Stimulated activated effector memory CD8-positive, alpha-beta T cell treated with anti-CD3 and anti-CD28 coated beads, Interleukin-12 subunit alpha, Interleukin-12 subunit beta, amount 100 ng/mL, for 72 hours (primary cell): ENCODE measurements around the gene MORN1.

Experiments used
- ATAC-seq: fragments of 150-1000 bp; cut with Tn5 transposase; 2 replicates; pipeline ENCODE4 v1.10.0; 2021
- DNase-seq, 2 donors: peaks; one replicate each; pipeline ENCODE4 v3.0.0; 2021 to 2022; ENCODE audit warnings: low spot score in 2 of 2
- H3K27ac Mint-ChIP-seq: one replicate; pipeline ENCODE4 v1.8.0; 2022; ENCODE audit warnings: mild to moderate bottlenecking, mixed read lengths
- H3K36me3 Mint-ChIP-seq: one replicate; pipeline ENCODE4 v1.8.0; 2022; ENCODE audit warnings: mild to moderate bottlenecking, mixed read lengths
- H3K4me1 Mint-ChIP-seq: one replicate; pipeline ENCODE4 v1.8.0; 2022; ENCODE audit warnings: mixed read lengths
- H3K4me3 Mint-ChIP-seq: one replicate; pipeline ENCODE4 v1.8.0; 2022; ENCODE audit warnings: mild to moderate bottlenecking, mixed read lengths
- H3K9me3 Mint-ChIP-seq: one replicate; pipeline ENCODE4 v1.8.0; 2022; ENCODE audit warnings: mixed read lengths

Gene MORN1

DNA sequence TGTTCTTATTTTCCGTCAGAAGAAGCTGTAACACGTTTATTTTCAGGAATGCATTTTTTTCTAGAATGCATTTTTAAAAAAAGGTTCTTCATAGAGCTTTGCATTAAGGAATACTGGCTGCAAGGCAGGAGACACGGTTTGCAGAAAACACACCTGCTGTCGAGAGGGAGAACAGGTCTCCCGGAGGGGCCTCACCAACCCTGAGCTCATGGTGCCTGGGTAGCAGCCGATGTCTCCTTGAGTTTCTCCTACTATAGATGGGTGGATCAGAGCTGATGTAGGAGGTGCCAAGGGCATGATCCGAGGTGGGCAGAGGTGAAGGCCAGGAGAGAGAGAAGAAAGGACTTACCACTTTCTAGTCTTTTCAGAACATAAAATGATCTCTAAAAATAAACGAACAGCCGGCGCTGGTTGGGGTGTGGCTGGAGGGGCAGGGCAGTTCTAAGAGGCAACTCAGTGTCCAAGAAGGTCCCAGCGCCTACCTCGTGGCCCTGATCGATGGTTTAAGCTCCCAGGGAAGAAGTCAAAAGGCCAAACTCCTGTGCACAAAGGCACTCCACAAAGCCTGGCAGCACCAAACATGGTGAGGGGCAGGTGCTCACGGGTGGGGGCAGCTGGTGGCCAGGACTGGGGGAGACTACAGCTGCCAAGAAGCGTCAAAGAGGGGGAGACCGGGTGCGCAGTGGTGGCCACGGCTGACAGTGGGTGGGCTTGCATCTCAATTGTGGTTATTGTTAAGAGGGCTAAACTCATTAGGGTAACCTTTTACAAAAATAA, 12.2 kb downstream of the MORN1 start:
- H3K4me3 Mint-ChIP-seq, result no peak overlapping the region
- no peaks in the 10 kb centered on the region for H3K4me1 Mint-ChIP-seq
- DNase-seq (no peak), ATAC-seq (no peak)
- peak overlapping the region; percentile 50 for H3K27ac Mint-ChIP-seq
- peaks cover 8% of the 10 kb centered on the region for H3K36me3 Mint-ChIP-seq
- H3K9me3 Mint-ChIP-seq, result no peaks in the 10 kb centered on the region

DNA sequence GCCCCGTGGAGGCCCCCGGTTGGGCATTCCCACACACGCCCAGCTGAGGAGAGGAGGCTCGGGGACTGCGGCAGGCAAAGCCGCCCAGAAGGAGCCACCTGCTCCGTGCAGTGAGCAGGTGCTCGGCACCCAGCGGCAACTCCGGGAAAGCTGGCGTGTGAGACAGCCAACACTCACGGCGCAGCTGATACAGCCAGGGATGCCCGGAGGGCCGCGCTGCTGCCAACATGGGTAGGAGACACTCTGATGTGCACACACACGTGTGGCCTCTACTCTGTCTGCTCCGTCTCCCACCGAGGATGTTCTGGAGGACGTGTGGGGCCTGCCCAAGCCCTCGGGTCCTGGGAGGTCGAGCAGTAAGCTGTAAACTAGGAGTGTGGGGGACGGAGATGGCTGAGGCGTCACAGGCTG, 12.9 kb downstream of the MORN1 start:
- Mint-ChIP-seq H3K9me3 (no peaks in the 10 kb centered on the region), H3K36me3 (peaks cover 8% of the 10 kb centered on the region), H3K4me3 (no peak overlapping the region), H3K27ac (no peak overlapping the region), H3K4me1 (no peaks in the 10 kb centered on the region)
- no peak for ATAC-seq
- no peak for DNase-seq

DNA sequence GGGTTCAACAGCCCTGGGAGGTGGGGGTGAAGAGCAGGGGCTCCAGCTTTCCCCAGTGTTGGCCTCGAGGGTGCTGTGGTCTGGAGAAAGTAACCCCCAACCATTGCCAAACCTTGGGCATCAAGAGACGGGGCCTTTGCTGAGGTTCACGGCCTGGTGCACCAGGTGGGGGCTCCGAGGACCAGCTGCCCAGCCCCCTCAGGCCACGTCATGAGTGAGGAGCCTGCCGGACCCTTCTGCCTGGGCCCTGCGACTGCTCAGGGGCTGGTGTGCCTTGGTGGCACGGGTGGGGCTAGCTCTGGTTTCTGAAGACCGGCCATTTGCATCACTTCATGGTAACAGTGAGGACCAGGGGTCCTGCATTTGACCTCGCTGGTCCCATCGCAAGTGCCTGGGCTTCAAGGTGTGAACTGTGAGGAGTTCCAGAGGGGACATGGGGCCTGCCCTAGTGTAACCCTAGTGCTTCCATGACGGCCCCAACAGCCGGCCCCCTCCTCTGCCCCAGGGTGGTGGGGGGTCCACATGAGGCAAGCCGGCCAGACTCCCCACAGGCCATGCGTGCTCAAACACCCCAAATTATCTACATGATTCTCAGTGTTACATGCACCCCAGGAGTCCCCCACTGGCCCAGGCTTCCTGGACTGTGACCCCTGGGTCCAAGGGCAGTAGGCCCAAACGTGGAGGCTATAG, 13.5 kb downstream of the MORN1 start:
- Mint-ChIP-seq H3K9me3 (no peaks in the 10 kb centered on the region), H3K36me3 (peaks cover 8% of the 10 kb centered on the region), H3K27ac (no peak overlapping the region), H3K4me3 (no peak overlapping the region), H3K4me1 (no peaks in the 10 kb centered on the region)
- DNase-seq, result no peak
- no peak for ATAC-seq

DNA sequence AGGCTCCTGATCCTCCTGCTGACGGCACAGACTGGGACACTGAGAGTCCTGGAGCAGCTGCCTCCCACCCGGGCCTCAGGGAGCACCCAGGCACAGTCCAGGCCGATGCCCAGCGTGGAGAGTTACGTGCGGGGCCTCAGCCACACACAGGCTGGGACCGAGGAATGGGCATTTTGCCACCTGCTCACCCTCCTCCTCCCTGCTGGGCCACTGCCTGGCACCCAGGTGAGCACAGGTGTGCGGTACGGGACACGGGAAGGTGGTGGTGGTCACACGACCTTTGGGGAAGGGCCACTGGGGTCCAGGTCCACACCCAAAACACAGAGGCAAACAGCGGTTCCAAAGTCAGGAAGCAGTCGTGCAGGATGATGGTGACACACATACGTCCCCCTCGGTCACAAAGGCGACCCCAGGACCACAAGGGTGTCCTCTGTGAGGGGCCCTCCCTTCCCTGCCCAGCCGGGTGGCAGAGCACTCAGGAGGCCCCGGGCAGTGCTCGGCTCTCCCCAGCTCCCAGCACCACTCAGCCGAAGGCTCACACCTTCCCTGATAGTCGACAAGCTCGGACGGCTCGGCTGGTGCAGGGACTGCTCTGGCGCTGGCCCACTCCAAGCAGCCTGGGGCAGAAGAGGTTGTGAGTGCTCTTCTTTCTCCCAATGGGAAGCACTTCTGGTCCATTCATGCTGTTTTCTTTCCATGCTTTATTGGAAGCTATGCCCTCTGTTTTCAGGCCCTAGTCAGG, 14.3 kb downstream of the MORN1 start:
- no peak overlapping the region for H3K4me3 Mint-ChIP-seq
- H3K9me3 Mint-ChIP-seq, result no peaks in the 10 kb centered on the region
- H3K4me1 Mint-ChIP-seq, result no peaks in the 10 kb centered on the region
- H3K27ac Mint-ChIP-seq, result no peak overlapping the region
- H3K36me3 Mint-ChIP-seq, result peaks cover 8% of the 10 kb centered on the region
- no peak for ATAC-seq
- no peak for DNase-seq

DNA sequence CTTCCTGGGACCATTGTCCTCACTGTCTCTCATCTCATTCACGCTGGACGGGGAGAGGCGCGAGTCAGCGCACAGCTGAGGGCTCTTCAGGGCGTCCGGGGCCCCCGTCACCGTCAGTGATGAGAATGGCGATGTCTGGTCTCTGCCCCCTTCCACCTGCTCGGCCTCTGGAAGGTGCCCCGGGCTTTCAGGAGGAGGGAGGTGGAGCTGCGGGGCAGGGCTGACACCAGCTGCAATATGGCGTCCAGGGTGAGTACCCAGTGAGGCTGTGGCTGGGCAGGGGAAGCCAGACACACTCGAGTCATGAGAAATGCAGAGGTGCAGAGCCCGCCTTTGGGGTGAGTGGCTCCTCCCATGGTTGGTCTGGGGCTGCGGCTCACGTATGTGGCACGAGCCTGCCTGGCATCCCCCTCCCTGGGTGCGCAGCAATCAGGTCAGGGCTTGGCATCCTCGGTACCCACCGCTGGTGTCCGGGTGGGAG, 15.1 kb downstream of the MORN1 start:
- no peak overlapping the region for H3K27ac Mint-ChIP-seq
- ATAC-seq (no peak), DNase-seq (no peak)
- no peaks in the 10 kb centered on the region for H3K4me1 Mint-ChIP-seq
- H3K4me3 Mint-ChIP-seq, result no peak overlapping the region
- peaks cover 8% of the 10 kb centered on the region for H3K36me3 Mint-ChIP-seq
- no peaks in the 10 kb centered on the region for H3K9me3 Mint-ChIP-seq

DNA sequence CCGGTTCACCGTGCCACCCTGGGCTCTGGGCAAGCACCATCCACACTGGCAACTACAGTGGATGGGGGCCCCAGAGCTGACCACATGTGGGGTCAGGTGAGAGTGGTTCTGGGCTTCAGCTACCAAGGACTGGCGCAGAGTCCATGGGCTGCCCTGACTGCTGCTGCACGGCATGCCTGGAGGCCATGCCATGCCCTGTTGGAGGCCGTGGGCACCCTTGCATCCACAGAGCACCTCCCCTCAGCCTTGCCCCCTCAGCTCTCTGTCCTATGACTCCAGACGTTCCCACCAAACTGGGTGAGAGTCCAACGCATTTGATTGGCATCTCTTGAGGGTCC, 15.5 kb downstream of the MORN1 start:
- Mint-ChIP-seq H3K36me3 (peaks cover 8% of the 10 kb centered on the region), H3K9me3 (no peaks in the 10 kb centered on the region), H3K27ac (no peak overlapping the region), H3K4me3 (no peak overlapping the region), H3K4me1 (no peaks in the 10 kb centered on the region)
- ATAC-seq (no peak), DNase-seq (no peak)

DNA sequence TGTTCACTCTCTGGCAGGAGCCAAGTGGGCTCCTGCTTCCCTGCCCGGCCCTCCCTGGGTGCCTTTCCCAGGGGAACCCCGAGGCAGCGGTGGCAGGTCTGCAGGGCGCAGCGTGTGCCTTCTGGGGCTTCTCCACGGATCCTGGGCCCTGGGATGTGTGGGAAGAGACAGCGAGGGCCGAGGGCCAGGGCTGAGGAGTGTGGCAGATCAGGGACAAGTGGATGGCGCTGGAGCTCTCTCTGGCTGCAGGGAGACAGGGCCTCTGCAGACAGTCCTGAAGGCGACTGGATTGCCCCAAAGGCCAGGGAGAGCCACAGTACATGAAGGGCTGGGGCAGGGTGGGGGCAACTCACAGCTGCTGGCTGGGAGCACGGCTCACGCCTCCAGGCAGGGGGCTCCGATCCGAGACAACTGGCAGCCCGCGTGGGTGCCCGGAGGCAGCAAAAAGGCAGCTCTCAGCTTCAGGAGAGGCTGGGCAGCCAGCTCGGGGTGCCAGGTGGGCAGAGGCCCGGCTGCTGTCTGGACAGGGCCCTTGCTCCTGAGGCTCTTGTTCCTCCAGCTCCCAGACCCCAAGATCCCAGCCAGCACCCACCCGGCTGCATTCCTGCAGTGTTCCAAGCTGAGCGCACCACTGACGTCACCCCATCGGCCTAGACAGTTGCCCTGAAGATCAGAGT, 16.0 kb downstream of the MORN1 start:
- no peak for DNase-seq
- no peak for ATAC-seq
- H3K27ac Mint-ChIP-seq, result no peak overlapping the region
- H3K36me3 Mint-ChIP-seq, result peaks cover 8% of the 10 kb centered on the region
- H3K4me3 Mint-ChIP-seq, result no peak overlapping the region
- no peaks in the 10 kb centered on the region for H3K4me1 Mint-ChIP-seq
- H3K9me3 Mint-ChIP-seq, result no peaks in the 10 kb centered on the region

DNA sequence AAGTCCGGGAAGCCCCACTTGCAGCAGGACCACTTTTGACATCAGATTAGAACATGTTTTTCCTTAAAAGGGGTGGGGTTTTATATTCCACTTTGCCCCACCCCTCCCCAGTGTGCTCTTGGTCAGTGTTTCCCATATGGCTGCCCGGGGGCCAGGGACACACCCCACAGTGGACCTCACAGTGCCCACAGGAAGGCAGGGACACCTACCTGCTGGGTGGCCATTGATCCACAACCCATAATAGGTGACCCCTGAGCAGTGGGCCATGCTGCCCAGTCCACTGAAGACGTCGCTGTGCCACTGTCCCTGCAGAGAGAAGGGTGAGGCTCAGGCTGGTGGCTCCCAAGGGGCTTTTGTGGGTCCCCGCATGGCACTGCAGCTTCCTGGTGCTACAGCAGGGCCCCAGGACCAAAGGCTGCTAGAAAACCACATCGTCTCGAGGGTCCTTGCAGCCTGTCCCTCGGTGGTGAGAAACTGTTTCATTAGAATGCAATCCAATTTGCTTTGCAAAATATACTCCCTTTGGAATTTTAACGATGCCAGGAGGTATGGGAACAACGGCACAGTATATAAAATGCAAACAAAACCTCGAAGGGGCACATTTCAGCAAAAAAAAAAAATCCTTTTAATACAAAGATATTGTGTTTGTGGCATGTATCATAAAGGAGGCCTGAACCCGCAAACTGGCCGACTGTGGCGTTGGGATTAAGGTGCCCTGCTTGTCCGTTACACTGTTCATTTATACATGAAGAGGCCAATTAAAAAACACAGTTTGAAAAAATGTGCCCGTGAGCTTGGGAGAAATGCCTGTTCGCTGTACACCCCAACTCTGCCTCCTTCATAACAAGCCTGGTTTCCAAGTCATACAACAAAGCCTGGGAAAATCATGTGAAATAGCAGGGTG, 16.9 kb downstream of the MORN1 start:
- no peak for ATAC-seq
- no peak overlapping the region for H3K27ac Mint-ChIP-seq
- no peaks in the 10 kb centered on the region for H3K4me1 Mint-ChIP-seq
- peaks cover 8% of the 10 kb centered on the region for H3K36me3 Mint-ChIP-seq
- H3K9me3 Mint-ChIP-seq, result no peaks in the 10 kb centered on the region
- no peak overlapping the region for H3K4me3 Mint-ChIP-seq
- DNase-seq, result no peak

DNA sequence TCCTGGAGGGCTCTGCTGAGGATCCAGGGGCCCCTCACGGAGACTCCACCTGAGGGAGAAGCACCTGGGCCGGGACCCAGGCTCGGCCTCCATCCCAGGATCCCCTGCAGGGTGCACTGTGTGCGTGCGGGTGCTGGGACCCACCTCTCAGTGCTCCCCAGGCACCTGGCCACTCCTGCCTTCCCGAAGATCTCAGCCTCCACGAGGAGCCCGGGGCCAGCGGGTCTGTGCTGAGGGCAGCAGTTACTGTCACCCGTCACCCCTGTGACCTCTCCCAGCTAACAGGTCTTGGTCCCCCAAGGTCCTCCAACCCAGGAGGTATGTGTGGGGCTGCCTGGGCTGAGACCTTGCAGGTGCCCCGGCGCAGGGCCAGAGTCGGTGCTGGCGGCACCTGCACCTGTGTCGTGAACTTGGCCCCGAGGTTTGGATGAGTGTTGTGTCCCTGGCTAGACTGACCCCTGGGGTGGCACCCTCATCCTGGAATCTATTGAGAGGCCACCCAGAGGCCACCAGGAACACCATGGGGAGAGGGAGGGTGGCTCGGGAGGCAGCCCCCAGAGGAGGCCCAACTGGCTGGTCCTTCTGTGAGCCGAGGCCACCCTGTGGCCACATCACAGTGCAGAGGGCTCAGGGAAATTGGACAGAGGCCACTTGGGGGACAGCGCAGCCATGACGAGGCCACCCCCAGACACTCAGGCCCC, 17.7 kb downstream of the MORN1 start:
- H3K9me3 Mint-ChIP-seq, result no peaks in the 10 kb centered on the region
- DNase-seq (no peak), ATAC-seq (no peak)
- H3K27ac Mint-ChIP-seq, result no peak overlapping the region
- H3K4me1 Mint-ChIP-seq, result no peaks in the 10 kb centered on the region
- H3K36me3 Mint-ChIP-seq, result peaks cover under 1% of the 10 kb centered on the region
- no peak overlapping the region for H3K4me3 Mint-ChIP-seq

DNA sequence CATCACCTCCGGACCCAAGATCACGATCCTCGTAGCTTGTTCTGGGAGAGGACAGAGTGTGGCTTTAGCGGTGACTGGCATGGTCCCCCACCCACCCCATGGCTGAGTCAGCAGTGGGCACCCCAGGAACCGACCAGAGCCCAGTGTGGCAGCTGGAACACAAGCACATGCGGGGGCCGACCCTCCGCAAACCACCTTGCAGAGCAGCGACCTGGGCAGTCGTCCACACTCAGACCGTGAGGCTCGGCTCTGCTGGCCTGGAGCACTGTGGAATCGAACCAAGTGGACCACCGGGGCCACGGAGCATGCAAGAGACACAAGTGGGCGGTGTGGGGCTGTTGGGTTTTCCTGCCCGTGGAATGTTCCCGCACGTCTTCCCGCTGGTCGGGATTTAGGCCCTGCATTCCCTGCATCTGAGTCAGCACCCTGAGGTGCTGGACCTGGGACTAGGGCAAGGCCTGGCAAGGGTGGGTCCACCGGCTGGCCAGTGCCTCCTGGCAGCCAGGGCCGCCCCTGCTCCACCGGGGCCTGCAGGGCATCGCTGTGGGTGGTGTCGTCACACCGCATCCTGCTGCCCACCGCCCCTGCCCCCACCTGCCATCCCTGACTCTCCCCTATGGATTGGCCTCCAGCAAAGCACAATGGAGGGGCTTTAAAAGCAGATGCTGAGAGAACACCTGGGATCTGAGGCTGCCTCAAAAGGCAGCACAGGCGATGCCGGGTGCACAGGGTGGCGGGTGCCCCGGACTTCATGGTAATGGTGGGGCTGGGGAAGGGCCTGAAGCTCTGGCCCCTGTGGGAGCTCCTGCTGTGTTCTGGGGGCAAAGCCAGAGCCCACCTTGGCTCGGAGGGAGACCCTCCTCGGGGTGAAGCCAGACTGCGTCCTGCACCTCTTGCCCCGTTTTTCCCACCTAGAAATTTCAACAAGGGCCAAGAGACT, 18.5 kb downstream of the MORN1 start:
- ATAC-seq, result no peak

DNA sequence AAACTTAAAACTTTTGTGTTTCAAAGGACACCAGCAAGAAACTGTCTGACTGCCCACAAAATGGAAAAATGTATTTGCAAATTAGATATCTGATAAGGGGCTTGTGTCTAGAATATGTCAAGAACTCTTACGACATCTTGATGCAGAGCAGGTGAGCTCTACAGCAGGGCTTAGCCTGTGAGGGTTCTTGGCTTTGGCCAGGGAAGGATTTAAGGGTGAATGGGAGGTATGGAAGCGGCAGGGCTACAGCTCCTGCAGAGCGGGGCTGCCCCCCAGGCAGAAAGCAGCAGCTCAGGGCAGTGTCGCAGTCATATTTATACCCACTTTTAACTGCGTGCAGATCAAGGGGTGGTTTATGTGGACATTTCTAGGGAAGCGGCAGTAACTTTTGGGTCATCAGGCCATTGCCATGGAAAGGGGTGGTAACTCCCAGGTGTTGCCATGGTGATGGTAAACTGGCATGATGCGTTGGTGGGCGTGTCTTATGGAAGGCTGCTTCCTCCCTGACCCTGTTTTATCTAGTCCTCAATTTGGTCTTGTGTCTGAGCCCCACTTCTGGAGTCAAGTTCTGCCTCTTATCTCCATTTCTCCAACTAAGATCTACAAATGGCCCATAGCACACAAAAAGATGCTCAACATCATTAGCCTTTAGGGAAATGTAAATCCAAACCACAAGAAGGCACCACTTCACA, 23.2 kb downstream of the MORN1 start:
- Mint-ChIP-seq H3K4me1 (no peaks in the 10 kb centered on the region), H3K36me3 (no peaks in the 10 kb centered on the region), H3K4me3 (no peak overlapping the region), H3K27ac (no peak overlapping the region), H3K9me3 (peaks cover 5% of the 10 kb centered on the region)
- no peak for ATAC-seq
- no peak for DNase-seq

More for the DNA sequence above, 18.5 kb downstream of the MORN1 start:
- no peak overlapping the region for H3K27ac Mint-ChIP-seq
- H3K9me3 Mint-ChIP-seq, result no peaks in the 10 kb centered on the region
- DNase-seq, result no peak
- H3K36me3 Mint-ChIP-seq, result no peaks in the 10 kb centered on the region
- no peaks in the 10 kb centered on the region for H3K4me1 Mint-ChIP-seq
- no peak overlapping the region for H3K4me3 Mint-ChIP-seq

DNA sequence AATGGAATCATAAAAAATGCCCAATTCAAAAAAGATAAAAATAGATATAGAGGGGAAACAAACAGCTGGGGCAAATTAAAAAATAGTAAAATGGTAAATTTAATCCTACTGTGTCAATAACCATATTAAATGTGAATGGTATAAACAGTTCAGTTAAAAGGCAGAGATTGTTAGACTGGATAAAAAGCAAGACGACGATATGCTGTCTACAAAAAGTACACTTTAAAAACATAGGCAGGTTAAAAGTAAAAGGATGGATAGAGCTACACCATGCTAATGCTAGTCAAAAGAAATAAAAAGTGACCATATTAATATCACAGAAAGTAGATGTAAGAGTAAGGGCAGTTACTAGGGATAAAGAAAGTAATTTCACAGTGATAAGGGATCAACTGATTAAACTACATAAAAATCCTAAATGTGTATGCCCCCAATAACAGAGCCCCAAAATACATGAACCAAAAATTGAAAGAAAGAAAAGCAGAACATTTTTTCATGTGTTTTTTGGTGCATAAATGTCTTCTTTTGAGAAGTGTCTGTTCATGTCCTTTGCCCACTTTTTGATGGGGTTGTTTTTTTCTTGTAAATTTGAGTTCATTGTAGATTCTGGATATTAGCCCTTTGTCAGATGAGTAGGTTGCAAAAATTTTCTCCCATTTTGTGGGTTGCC, 27.4 kb downstream of the MORN1 start:
- ATAC-seq, result no peak
- Mint-ChIP-seq H3K36me3 (no peaks in the 10 kb centered on the region), H3K27ac (no peak overlapping the region), H3K4me3 (no peak overlapping the region), H3K9me3 (peaks cover 5% of the 10 kb centered on the region), H3K4me1 (no peaks in the 10 kb centered on the region)
- DNase-seq, result no peak
